Stimulated activated CD4-positive, alpha-beta T cell treated with anti-CD3 and anti-CD28 coated beads, Interleukin-12 subunit alpha, Interleukin-12 subunit beta, amount 100 ng/mL, for 48 hours (primary cell): Measurements from ENCODE around the gene TOLLIP.
"Not testable (repeated sequence)": the region's sequence is repeated elsewhere in the genome, so short reads cannot be mapped to it uniquely, and the experiment has no call there.

Experiments used
- DNase-seq, 3 donors: peaks; one replicate each; pipeline ENCODE4 v3.0.0-alpha.2; 2020; ENCODE audit warnings: low read depth in 2 of 3, low spot score in 1 of 3

TOLLIP gene

GRCh38 chr11:1266976-1267375, 42.5 kb downstream of the TOLLIP start:
- not testable (repeated sequence) for DNase-seq

DNA sequence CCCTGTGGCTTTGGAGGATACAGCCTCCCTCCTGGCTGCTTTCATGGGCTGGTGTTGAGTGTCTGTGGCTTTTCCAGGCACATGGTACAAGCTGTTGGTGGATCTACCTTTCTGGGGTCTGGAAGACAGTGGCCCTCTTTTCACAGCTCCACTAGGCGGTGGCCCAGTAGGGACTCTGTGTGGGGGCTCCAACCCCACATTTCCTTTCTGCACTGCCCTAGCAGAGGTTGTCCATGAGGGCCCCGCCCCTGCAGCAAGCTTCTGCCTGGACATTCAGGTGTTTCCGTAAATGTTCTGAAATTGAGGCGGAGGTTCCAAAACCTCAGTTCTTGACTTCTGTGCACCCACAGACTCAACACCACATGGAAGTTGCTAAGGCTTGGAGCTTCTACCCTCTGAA, 44.0 kb downstream of the TOLLIP start:
- not testable (repeated sequence) for DNase-seq

DNA sequence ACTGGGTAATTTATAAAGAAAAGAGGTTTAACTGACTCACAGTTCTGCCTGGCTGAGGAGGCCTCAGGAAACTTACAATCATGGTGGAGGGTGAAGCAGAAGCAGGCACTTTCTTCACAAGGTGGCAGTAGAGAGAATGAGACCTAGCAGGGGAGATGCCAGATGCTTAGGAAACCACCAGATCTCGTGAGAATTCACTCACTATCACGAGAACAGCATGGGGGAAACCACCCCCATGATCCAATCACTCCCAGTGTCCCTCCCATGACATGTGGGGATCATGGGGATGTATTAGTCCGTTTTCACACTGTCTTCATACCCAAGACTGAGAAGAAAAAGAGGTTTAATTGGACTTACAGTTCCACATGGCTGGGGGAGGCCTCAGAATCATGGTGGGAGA, 45.0 kb downstream of the TOLLIP start:
- DNase-seq, result peak in 2 of 3 donors; percentile 29 to 47

DNA sequence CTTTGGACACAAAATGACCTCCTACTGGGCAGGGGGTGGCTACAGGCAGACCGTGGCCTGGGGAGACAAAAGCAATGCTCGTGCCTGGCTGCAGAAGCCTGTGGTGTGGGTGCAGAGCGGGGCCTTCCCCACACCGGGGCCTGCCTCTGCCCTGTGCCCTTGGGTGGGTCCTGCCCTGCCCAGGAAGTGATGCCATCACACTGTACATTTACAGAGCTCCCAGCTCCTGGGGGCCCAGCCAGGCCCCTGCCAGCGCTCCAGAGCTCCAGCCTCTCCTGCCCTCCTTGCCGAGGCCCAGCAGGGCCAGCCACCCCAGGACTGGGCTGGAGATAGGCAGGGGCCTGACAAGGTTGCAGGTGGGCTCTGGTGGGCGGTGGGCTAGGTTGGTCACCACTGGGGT, 46.4 kb downstream of the TOLLIP start:
- DNase-seq, result no peak

DNA sequence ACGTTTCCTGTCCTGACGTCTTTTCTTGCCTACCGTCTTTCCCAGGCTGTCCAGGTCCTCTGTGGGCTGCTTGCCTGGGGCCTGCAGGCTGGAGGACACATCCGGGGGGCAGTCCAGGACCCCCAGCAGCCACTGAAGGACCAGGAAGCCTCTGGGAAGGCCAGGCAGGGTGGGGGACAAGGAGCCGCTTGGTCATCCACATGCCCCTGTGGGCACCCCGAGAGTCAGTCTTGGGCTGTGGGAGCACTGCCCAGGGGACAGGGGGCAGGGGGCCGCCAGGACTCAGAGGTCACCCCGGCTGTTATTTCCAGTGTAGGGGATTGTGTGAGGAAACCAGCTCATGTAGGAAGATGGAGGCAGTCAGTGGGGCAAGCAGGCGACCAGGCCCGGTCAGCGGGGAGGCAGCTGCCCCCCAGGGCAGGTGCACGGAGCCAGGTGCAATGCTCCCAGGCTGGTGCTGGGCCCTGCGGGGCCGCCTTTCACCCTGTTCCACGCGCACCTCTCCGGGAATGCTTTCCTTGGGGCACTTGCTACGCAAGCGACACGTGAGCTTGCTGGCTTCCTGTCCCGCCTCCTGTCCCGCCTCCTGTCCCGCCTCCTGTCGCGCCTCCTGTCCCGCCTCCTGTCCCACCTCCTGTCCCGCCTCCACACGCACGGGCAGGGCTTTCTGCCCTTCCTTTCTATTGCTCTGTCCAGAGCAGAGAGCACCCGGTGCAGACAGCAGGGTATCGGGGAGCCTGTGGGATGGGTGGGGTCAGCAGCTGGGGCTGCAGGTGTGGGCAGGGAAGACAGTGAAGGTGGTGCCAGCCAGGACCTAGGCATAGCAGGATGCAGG, 47.0 kb downstream of the TOLLIP start:
- peak; percentile 85 to 88 (median 86) for DNase-seq

DNA sequence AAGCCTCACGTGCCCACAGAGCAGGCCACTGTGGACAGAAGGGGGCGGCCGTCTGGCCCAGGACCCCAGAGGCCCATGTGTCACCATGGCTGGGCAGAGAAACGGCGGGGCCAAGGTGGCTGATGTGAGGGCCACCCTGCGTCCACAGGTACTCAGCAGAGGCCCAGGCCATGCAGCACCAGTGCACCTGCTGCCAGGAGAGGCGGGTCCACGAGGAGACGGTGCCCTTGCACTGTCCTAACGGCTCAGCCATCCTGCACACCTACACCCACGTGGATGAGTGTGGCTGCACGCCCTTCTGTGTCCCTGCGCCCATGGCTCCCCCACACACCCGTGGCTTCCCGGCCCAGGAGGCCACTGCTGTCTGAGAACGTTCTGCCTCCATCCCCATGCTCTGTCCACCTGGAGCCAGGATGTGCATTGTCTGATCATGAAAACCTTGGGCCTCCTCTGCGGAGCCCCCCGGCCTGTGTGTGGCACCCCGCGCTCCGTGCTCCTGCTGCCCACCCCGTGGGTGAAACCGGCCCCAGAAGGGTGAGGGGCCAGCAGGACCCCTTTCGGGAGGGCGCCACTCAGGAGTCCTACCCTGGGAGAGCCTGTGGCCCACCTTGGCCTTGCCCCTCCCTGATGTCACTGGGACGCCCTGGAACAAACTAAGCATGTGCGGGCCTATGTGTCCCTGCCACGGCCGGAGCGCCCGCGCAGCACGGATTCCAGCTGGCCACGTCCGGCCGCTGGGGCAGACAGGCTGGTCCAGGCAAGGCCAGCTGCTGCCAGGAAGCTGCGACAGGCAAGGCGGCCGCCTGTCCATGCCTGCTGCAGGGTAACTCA, 48.0 kb downstream of the TOLLIP start:
- no peak for DNase-seq

DNA sequence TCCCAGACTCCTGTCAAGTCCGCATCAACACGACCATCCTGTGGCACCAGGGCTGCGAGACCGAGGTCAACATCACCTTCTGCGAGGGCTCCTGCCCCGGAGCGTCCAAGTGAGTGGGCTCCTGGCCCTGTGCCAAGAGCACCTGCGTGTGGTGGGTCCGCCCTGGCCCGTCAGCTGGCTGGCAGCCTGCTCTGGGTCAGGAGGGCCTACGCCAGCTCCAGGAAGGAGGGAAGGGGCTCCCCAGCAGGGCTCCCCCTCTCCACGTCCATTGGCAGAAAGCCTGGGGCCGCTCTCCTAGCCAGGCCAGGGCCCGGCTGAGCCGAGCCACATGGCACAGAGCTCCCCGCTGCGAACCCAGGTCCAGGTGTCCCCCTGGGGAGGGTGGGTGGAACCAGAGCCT, 48.8 kb downstream of the TOLLIP start:
- no peak for DNase-seq

- DNase-seq, result peak; percentile 28 to 41 (median 39)
Observed at GRCh38 chr11:1260023-1260501, 49.4 kb downstream of the TOLLIP start.

GRCh38 chr11:1259561-1259960, 49.9 kb downstream of the TOLLIP start:
- no peak for DNase-seq

- no peak for DNase-seq
Observed at GRCh38 chr11:1259076-1259461, 50.4 kb downstream of the TOLLIP start.

DNA sequence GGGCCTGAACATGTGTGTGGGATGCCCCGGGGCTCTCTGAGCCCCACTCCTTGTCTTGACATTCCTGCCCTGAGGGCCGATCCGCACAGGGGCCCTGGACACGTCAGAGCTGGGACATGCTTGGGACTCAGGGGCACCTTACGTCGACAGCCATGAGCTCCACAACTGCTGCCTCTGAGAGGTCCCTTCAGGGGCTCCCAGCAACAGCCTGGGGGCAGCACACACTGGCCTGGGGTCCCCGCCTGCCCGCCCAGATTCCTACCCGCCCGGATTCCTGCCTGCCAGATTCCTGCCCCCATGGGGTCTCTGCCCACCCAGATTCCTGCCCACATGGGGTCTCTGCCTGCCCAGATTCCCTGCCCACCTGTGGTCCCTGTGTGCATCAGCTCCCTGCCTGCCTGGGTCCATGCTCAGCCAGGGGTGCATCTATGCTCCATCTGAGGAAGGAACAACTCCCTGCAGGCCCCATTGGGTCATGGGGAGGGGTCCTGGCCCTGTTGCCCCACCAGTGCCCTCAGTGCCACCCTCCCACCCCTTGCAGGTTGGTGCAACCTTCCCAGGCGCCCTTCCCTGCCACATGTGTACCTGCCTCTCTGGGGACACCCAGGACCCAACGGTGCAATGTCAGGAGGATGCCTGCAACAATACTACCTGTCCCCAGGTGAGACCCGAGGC, 50.9 kb downstream of the TOLLIP start:
- no peak for DNase-seq

DNA sequence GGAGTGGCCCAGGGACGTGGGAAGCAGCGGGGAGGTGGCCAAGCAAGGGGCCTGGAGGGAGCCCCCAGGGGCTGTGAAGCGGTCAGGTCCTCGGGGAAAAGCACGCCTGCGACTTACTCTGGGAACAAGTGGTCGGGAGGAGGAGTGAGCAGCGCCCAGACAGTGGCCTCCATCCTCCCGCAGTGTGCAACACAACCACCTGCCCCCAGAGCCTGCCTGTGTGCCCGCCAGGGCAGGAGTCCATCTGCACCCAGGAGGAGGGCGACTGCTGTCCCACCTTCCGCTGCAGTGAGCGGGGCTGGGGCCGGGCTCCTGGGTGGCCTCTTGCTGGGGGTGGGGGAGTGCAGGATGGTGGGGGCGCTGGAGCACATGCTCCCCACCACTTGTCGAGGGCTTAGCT, 51.5 kb downstream of the TOLLIP start:
- DNase-seq, result no peak

DNA sequence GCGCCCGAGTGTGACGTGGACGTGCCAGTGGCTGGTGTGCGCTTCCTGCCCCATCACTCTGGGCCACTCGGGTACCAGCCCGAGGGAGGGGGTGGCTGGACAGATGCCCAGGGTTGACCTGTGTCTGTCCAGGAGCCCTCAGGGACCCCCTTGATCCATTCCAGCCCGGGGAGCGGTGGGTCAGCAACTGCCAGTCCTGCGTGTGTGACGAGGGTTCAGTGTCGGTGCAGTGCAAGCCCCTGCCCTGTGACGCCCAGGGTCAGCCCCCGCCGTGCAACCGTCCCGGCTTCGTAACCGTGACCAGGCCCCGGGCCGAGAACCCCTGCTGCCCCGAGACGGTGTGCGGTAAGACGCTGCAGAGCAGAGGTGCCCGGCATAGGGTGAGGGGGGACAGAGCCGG, 52.1 kb downstream of the TOLLIP start:
- no peak for DNase-seq

- DNase-seq, result no peak
Observed at GRCh38 chr11:1256257-1257045, 53.0 kb downstream of the TOLLIP start.

GRCh38 chr11:1255151-1255550, 54.3 kb downstream of the TOLLIP start:
- DNase-seq, result no peak

- no peak for DNase-seq
Observed at GRCh38 chr11:1254733-1255132, 54.7 kb downstream of the TOLLIP start.

GRCh38 chr11:1254086-1254648, 55.3 kb downstream of the TOLLIP start:
- no peak for DNase-seq

DNA sequence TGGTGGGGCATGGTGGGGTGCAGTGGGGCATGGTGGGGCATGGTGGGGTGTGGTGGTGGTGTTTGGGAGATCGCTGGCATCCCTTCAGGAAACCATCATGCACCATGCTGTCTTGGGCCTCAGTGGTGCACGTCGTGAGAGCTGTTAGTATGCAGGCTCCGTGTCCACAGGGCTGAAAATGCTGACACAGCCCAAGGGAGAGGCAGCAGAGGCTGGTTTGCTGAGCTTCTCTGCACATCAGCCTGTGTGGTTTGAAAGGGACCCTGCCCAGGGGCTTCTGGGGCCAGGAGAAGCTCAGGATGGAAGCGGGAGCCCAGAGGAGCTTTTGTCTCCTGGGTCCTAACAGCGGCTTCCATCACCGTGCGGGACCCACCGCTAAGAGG, 56.3 kb downstream of the TOLLIP start:
- DNase-seq, result no peak

- DNase-seq, result no peak
Observed at GRCh38 chr11:1252371-1253102, 56.9 kb downstream of the TOLLIP start.

GRCh38 chr11:1251236-1251770, 58.1 kb downstream of the TOLLIP start:
- DNase-seq, result no peak
